NCI-H128 (cell line): ENCODE results near the gene HIBCH.
"Not testable (repeated sequence)": the region's sequence is repeated elsewhere in the genome, so short reads cannot be mapped to it uniquely, and the experiment has no call there.

ENCODE experiments used
- DNase-seq: peaks from one replicate; lab custom pipeline; 2025; ENCODE audit not compliant: unreplicated experiment; lab: John Stamatoyannopoulos, UW

The HIBCH gene

GRCh38 chr2:190312635-190313025, 7.0 kb downstream of the HIBCH start:
- not testable (repeated sequence) for DNase-seq

GRCh38 chr2:190311893-190312634, 7.6 kb downstream of the HIBCH start:
- DNase-seq, result no peak

GRCh38 chr2:190308031-190308430, 11.6 kb downstream of the HIBCH start:
- no peak for DNase-seq

- no peak for DNase-seq
Measured at GRCh38 chr2:190304404-190304803, 15.2 kb downstream of the HIBCH start.

- no peak for DNase-seq
Measured at GRCh38 chr2:190303647-190304046, 16.0 kb downstream of the HIBCH start.

GRCh38 chr2:190302052-190302451, 17.6 kb downstream of the HIBCH start:
- DNase-seq, result no peak

- DNase-seq, result no peak
Measured at GRCh38 chr2:190301032-190301431, 18.6 kb downstream of the HIBCH start.

GRCh38 chr2:190297880-190298279, 21.7 kb downstream of the HIBCH start:
- not testable (repeated sequence) for DNase-seq

GRCh38 chr2:190283783-190284182, 35.8 kb downstream of the HIBCH start:
- DNase-seq, result no peak

GRCh38 chr2:190280565-190281350, 38.9 kb downstream of the HIBCH start:
- no peak for DNase-seq

GRCh38 chr2:190279256-190280134, 40.1 kb downstream of the HIBCH start:
- not testable (repeated sequence) for DNase-seq

- DNase-seq, result no peak
Measured at GRCh38 chr2:190277234-190278112, 42.2 kb downstream of the HIBCH start.

- DNase-seq, result no peak
Measured at GRCh38 chr2:190272457-190272842, 47.2 kb downstream of the HIBCH start.

- no peak for DNase-seq
Measured at GRCh38 chr2:190271783-190272456, 47.7 kb downstream of the HIBCH start.

GRCh38 chr2:190270298-190270697, 49.3 kb downstream of the HIBCH start:
- DNase-seq, result no peak

- DNase-seq, result not testable (repeated sequence)
Measured at GRCh38 chr2:190269699-190270098, 49.9 kb downstream of the HIBCH start.

GRCh38 chr2:190267302-190267701, 52.3 kb downstream of the HIBCH start:
- no peak for DNase-seq

- no peak for DNase-seq
Measured at GRCh38 chr2:190266314-190266713, 53.3 kb downstream of the HIBCH start.

- no peak for DNase-seq
Measured at GRCh38 chr2:190261851-190262250, 57.8 kb downstream of the HIBCH start.

GRCh38 chr2:190256087-190256486, 63.5 kb downstream of the HIBCH start:
- no peak for DNase-seq
